SK-N-SH treated with all-trans-retinoic acid at 6 μM for 48 hours (cell line): ENCODE data around the gene TBR1.

Experiments used
- ATAC-seq: fragments of 200-7000 bp; cut with Tn5 transposase; 3 replicates; pipeline ENCODE4 v1.9.1; 2020; ENCODE audit warnings: mild to moderate bottlenecking, moderate library complexity
- GLIS3 ChIP-seq: fragments of 250-450 bp; sonication (Bioruptor Pico); IDR thresholded peaks from 2 replicates; pipeline ENCODE4 v1.5.0; 2020; ENCODE audit warnings: mild to moderate bottlenecking, moderate library complexity
- OSR1 ChIP-seq: fragments of 250-450 bp; sonication (Bioruptor Pico); IDR thresholded peaks from 2 replicates; pipeline ENCODE4 v1.8.0; 2022; ENCODE audit warnings: moderate library complexity, mild to moderate bottlenecking, inconsistent platforms
- ZFP30 ChIP-seq: fragments of 450-650 bp; formaldehyde crosslinking; IDR thresholded peaks from 2 replicates; pipeline ENCODE4 v1.5.0; 2022; ENCODE audit warnings: mild to moderate bottlenecking, moderate library complexity
- ZNF565 ChIP-seq: fragments of 450-650 bp; formaldehyde crosslinking; conservative IDR thresholded peaks from 2 replicates; pipeline ENCODE4 v1.5.0; 2020; ENCODE audit warnings: low read depth, mild to moderate bottlenecking, moderate library complexity

Gene TBR1

GRCh38 chr2:161474920-161475319, 58.8 kb downstream of the TBR1 start:
- ATAC-seq: no peak
- TF ChIP-seq ZNF565 (CRISPR knock-in tag) (no peak), OSR1 (CRISPR knock-in tag) (no peak), ZFP30 (CRISPR knock-in tag) (no peak), GLIS3 (CRISPR knock-in tag) (no peak)
